ENCODE data around the gene CEL. TPM values are rescaled to one million over a fixed set of nuclear protein-coding genes. Genes with fewer than 3 reads are reported as not detected.

The CEL gene
- total RNA-seq, 1 experiment from 2014 or later: 3.6 TPM

- H4K5ac ChIP-seq (ENCODE audit: insufficient read length, low read depth, low read length): no peak overlapping the region
- H2AK5ac ChIP-seq (ENCODE audit: insufficient read length, low read length): no peak overlapping the region
- H3K27me3 ChIP-seq (ENCODE audit: insufficient read depth, low read length): no peaks in the 10 kb centered on the region
- no CpG with 5 or more reads among the region's 13 CpGs for WGBS (ENCODE audit: extremely low coverage, insufficient read length, low lambda C conversion rate)
- H3K27ac Mint-ChIP-seq: no peak overlapping the region
- H4K20me1 ChIP-seq (ENCODE audit: control insufficient read depth, insufficient read depth, insufficient read length): no peaks in the 10 kb centered on the region
- no peak overlapping the region for H3K18ac ChIP-seq (ENCODE audit: insufficient read length, low read depth, low read length)
- no peak overlapping the region for H3K23ac ChIP-seq (ENCODE audit: insufficient read length, low read depth, low read length)
- no peak for DNase-seq
- H3K9ac ChIP-seq (ENCODE audit: extremely low read depth, insufficient read length, low read length): no peak overlapping the region
- H2BK120ac ChIP-seq (ENCODE audit: low read depth, low read length, poor library complexity, severe bottlenecking): no peak overlapping the region
- no peak overlapping the region for H3K14ac ChIP-seq (ENCODE audit: insufficient read depth, low read length)
- no peaks in the 10 kb centered on the region for H3K9me3 ChIP-seq (ENCODE audit: control insufficient read depth, low read depth, low read length)
- H4K91ac ChIP-seq (ENCODE audit: insufficient read length, low read depth, low read length): no peak overlapping the region
- no peak overlapping the region for H3K4me2 ChIP-seq (ENCODE audit: insufficient read depth, insufficient read length, low read length)
- no peak overlapping the region for H2BK15ac ChIP-seq (ENCODE audit: low read depth, low read length)
- peaks cover 11 to 13% of the 10 kb centered on the region in 2 experiments for H3K9me3 Mint-ChIP-seq
- no peak overlapping the region for H3K56ac ChIP-seq (ENCODE audit: insufficient read length, low read depth, low read length)
- no peak overlapping the region for H2AFZ ChIP-seq (ENCODE audit: low read length)
- H2BK5ac ChIP-seq (ENCODE audit: insufficient read length, low read length): no peak overlapping the region
- H3K4me1 ChIP-seq (ENCODE audit: insufficient read depth, low read length): no peaks in the 10 kb centered on the region
- H2BK20ac ChIP-seq (ENCODE audit: low read depth, low read length, poor library complexity, severe bottlenecking): no peak overlapping the region
- no peak overlapping the region for H4K8ac ChIP-seq (replicated peaks; ENCODE audit: insufficient read length, low read depth, low read length)
- no peaks in the 10 kb centered on the region; the same call in 1 of the 2 replicates for H3K79me2 ChIP-seq (ENCODE audit: insufficient read depth, low read length)
- H3K23me2 ChIP-seq (ENCODE audit: insufficient read length, low read depth, low read length, poor library complexity, severe bottlenecking): no peaks in the 10 kb centered on the region
- no peak overlapping the region for H3K4me3 Mint-ChIP-seq
- H3K36me3 Mint-ChIP-seq (ENCODE audit: insufficient read depth in 1 of 3, low read depth in 3 of 3): peaks cover 48 to 70% (median 61%) of the 10 kb centered on the region in 3 experiments
- H3K79me1 ChIP-seq (ENCODE audit: insufficient read depth, low read depth, low read length, poor library complexity, severe bottlenecking): no peaks in the 10 kb centered on the region
- H2BK12ac ChIP-seq (ENCODE audit: insufficient read length, low read depth, low read length): no peak overlapping the region
- H3K4me1 Mint-ChIP-seq: peaks cover 0 to under 1% of the 10 kb centered on the region in 2 experiments; a peak in 2 of 4 replicates
- TF ChIP-seq, protein P1, sequence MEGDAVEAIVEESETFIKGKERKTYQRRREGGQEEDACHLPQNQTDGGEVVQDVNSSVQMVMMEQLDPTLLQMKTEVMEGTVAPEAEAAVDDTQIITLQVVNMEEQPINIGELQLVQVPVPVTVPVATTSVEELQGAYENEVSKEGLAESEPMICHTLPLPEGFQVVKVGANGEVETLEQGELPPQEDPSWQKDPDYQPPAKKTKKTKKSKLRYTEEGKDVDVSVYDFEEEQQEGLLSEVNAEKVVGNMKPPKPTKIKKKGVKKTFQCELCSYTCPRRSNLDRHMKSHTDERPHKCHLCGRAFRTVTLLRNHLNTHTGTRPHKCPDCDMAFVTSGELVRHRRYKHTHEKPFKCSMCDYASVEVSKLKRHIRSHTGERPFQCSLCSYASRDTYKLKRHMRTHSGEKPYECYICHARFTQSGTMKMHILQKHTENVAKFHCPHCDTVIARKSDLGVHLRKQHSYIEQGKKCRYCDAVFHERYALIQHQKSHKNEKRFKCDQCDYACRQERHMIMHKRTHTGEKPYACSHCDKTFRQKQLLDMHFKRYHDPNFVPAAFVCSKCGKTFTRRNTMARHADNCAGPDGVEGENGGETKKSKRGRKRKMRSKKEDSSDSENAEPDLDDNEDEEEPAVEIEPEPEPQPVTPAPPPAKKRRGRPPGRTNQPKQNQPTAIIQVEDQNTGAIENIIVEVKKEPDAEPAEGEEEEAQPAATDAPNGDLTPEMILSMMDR (conservative IDR thresholded peaks at IDR 0.05): no peak
- no peak overlapping the region for H3T11ph ChIP-seq (ENCODE audit: low read length)
- no peak overlapping the region for H3K27ac ChIP-seq (ENCODE audit: insufficient read length, low read depth, low read length)
- no peak overlapping the region for H3K4ac ChIP-seq (ENCODE audit: low read depth, low read length)
- H3K27me3 Mint-ChIP-seq (ENCODE audit: low read depth): peaks cover 6% of the 10 kb centered on the region
Observed at GRCh38 chr9:133100506-133101355, 39.0 kb downstream of the CEL start.
